Activated CD8-positive, alpha-beta T cell treated with anti-CD3 and anti-CD28 coated beads for 36 hours (primary cell): ENCODE results near the gene ITGBL1. TPM values are rescaled to one million over a fixed set of nuclear protein-coding genes. Genes with fewer than 3 reads are reported as not detected.

ENCODE experiments used
- ATAC-seq: fragments of 200-7000 bp; cut with Tn5 transposase; one replicate; pipeline ENCODE4 v1.10.0; 2021; ENCODE audit warnings: mild to moderate bottlenecking, moderate library complexity
- CTCF ChIA-PET: fragments of 350-600 bp; sonication (Branson Sonifier 250); formaldehyde crosslinking; loops from one replicate; lab custom pipeline; 2021; ENCODE audit warnings: antibody characterized with exemption; lab: Charles Lee
- POLR2A ChIA-PET: fragments of 350-600 bp; sonication (Branson Sonifier 250); formaldehyde crosslinking; loops from one replicate; lab custom pipeline; 2021; ENCODE audit warnings: antibody characterized with exemption; lab: Charles Lee
- DNase-seq: peaks from one replicate; pipeline ENCODE4 v3.0.0-alpha.2; 2020
- H3K27ac Mint-ChIP-seq: one replicate; pipeline ENCODE4 v1.8.0; 2021; ENCODE audit warnings: mild to moderate bottlenecking, mixed read lengths
- H3K27me3 Mint-ChIP-seq: one replicate; pipeline ENCODE4 v1.8.0; 2021; ENCODE audit warnings: mixed read lengths
- H3K36me3 Mint-ChIP-seq: one replicate; pipeline ENCODE4 v1.8.0; 2021; ENCODE audit warnings: low read depth, mixed read lengths
- H3K4me1 Mint-ChIP-seq: one replicate; pipeline ENCODE4 v1.8.0; 2021; ENCODE audit warnings: low read depth, mixed read lengths
- H3K4me3 Mint-ChIP-seq: one replicate; pipeline ENCODE4 v1.8.0; 2021; ENCODE audit warnings: mild to moderate bottlenecking, moderate library complexity, mixed read lengths
- H3K9me3 Mint-ChIP-seq: one replicate; pipeline ENCODE4 v1.8.0; 2021; ENCODE audit warnings: mixed read lengths
- CTCF ChIP-seq: fragments of 200-600 bp; IDR thresholded peaks from one replicate; pipeline ENCODE4 v1.8.0; 2022; ENCODE audit warnings: antibody characterized with exemption, mild to moderate bottlenecking
- intact Hi-C: fragments of 100-400 bp; cut with micrococcal nuclease; formaldehyde crosslinking; loops from one replicate; pipeline ENCODE4 v1.10.0; 2022
- total RNA-seq, 2 experiments: library from RNA; stranded (reverse); gene quantifications; one replicate each; pipeline ENCODE4 v1.2.3, GENCODE V29; 2021

Gene ITGBL1
- total RNA-seq, 2 experiments from 2014 or later = not detected

- no peak for TF ChIP-seq CTCF
- no peaks in the 10 kb centered on the region for H3K4me1 Mint-ChIP-seq
- H3K27ac Mint-ChIP-seq = no peak overlapping the region
- peaks cover 3% of the 10 kb centered on the region for H3K27me3 Mint-ChIP-seq
- CTCF ChIA-PET = no interaction called here
- no peaks in the 10 kb centered on the region for H3K36me3 Mint-ChIP-seq
- intact Hi-C loops = no loop called here
- no peak for ATAC-seq
- no peak for DNase-seq
- H3K9me3 Mint-ChIP-seq = no peaks in the 10 kb centered on the region
- POLR2A ChIA-PET = no interaction called here
- no peak overlapping the region for H3K4me3 Mint-ChIP-seq
These were observed 92.5 kb downstream of the ITGBL1 start for GRCh38 chr13:101544979-101545378.

GRCh38 chr13:101545521-101545920 is 93.0 kb downstream of the ITGBL1 start:
- DNase-seq (no peak), ATAC-seq (no peak)
- H3K27ac Mint-ChIP-seq = no peak overlapping the region
- no peak for TF ChIP-seq CTCF
- intact Hi-C loops = no loop called here
- H3K4me3 Mint-ChIP-seq = no peak overlapping the region
- no peaks in the 10 kb centered on the region for H3K36me3 Mint-ChIP-seq
- H3K27me3 Mint-ChIP-seq = peaks cover 3% of the 10 kb centered on the region
- ChIA-PET POLR2A (no interaction called here), CTCF (no interaction called here)
- H3K4me1 Mint-ChIP-seq = no peaks in the 10 kb centered on the region
- H3K9me3 Mint-ChIP-seq = no peaks in the 10 kb centered on the region

GRCh38 chr13:101552286-101552685 is 99.8 kb downstream of the ITGBL1 start:
- Mint-ChIP-seq H3K27me3 (peaks cover 8% of the 10 kb centered on the region), H3K9me3 (no peaks in the 10 kb centered on the region), H3K4me3 (no peak overlapping the region), H3K4me1 (no peaks in the 10 kb centered on the region), H3K36me3 (no peaks in the 10 kb centered on the region), H3K27ac (no peak overlapping the region)
- CTCF ChIA-PET = no interaction called here
- ATAC-seq (no peak), DNase-seq (no peak)
- TF ChIP-seq CTCF = no peak
- POLR2A ChIA-PET = no interaction called here
- intact Hi-C loops = no loop called here

GRCh38 chr13:101552786-101553185 is 100.3 kb downstream of the ITGBL1 start:
- Mint-ChIP-seq H3K4me1 (no peaks in the 10 kb centered on the region), H3K27ac (no peak overlapping the region), H3K27me3 (peaks cover 8% of the 10 kb centered on the region), H3K36me3 (no peaks in the 10 kb centered on the region), H3K9me3 (no peaks in the 10 kb centered on the region), H3K4me3 (no peak overlapping the region)
- CTCF ChIA-PET = no interaction called here
- ATAC-seq = no peak
- intact Hi-C loops = no loop called here
- TF ChIP-seq CTCF = no peak
- POLR2A ChIA-PET = no interaction called here
- DNase-seq = no peak

- POLR2A ChIA-PET = no interaction called here
- H3K27ac Mint-ChIP-seq = no peak overlapping the region
- no peaks in the 10 kb centered on the region for H3K4me1 Mint-ChIP-seq
- no peaks in the 10 kb centered on the region for H3K36me3 Mint-ChIP-seq
- peaks cover 11% of the 10 kb centered on the region for H3K27me3 Mint-ChIP-seq
- intact Hi-C loops = no loop called here
- CTCF ChIA-PET = no interaction called here
- H3K4me3 Mint-ChIP-seq = no peak overlapping the region
- ATAC-seq (no peak), DNase-seq (no peak)
- H3K9me3 Mint-ChIP-seq = no peaks in the 10 kb centered on the region
- no peak for TF ChIP-seq CTCF
These were observed 102.1 kb downstream of the ITGBL1 start for GRCh38 chr13:101554420-101555125.
